ENCODE measurements around the gene SRGAP1.
"Not testable (repeated sequence)": the region's sequence is repeated elsewhere in the genome, so short reads cannot be mapped to it uniquely, and the experiment has no call there.

Gene SRGAP1

DNA sequence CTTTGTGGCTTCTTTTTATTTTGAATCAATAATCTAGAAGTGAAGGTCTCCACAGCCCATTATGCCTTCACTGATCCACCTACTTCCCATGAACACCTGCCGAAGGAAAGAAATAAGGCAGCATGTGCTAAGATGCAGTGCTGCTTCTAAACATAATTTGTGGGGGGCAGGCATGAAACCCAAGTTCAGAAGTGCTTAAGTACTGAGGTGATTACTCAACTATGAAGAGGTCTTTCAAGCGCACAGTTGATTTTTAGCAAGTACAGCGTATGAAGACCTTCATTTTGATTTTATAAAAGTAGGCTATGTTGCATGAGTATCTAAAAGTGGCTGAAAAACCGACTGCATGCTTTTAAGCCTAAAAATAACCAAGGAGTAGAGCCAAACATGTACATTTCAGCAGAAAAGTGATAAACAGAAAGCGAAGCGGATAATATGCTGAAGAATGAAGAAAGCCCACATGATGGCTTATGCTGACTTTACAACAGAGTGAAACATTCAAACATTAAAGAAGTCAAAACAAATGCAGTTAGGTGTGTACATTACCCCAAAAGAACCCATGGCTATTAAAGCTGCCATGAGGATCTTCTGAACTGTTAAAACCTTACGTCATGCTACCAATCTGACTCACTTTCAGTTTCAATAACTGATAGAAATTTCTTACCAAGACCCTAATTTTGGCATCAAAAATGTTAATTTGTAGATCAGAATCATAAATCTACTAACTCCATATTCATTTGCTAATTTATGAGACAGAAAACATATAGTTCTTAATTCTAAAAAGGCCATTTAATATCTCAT lies 348.3 kb downstream of the SRGAP1 start:
- no peaks in the 10 kb centered on the region for H3K27me3 Mint-ChIP-seq
- H3K4me1 Mint-ChIP-seq, result peaks cover 15% of the 10 kb centered on the region
- H3K27ac Mint-ChIP-seq, result no peak overlapping the region
- H3K4me3 Mint-ChIP-seq, result no peak overlapping the region
- DNase-seq, result no peak
- peak; percentile 49 for ATAC-seq
- H3K9me3 Mint-ChIP-seq, result no peaks in the 10 kb centered on the region

DNA sequence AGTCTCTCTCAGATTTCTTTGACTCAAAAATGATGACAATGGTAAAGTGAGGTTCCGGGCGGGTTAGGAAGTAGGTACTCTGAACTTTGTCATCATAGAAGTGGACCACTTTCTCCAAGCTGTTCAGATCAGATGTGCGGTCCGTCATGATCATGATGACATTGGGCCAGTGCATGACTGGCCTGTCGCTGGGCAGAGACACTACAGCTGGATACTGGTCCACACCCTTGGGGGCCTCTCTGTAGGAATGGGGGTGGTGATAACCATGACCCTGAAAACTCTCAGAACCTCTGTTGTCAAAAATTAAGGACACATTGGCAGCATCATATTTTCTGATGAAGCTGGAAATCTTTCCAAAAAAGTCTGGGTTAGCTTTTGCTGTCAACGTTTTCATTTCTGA lies 349.4 kb downstream of the SRGAP1 start:
- peak overlapping the region in 1 of 2 donors; percentile 51 for H3K27ac Mint-ChIP-seq
- no peaks in the 10 kb centered on the region for H3K9me3 Mint-ChIP-seq
- no peak overlapping the region for H3K4me3 Mint-ChIP-seq
- ATAC-seq (no peak), DNase-seq (no peak)
- H3K4me1 Mint-ChIP-seq, result peaks cover 15% of the 10 kb centered on the region
- no peaks in the 10 kb centered on the region for H3K27me3 Mint-ChIP-seq

DNA sequence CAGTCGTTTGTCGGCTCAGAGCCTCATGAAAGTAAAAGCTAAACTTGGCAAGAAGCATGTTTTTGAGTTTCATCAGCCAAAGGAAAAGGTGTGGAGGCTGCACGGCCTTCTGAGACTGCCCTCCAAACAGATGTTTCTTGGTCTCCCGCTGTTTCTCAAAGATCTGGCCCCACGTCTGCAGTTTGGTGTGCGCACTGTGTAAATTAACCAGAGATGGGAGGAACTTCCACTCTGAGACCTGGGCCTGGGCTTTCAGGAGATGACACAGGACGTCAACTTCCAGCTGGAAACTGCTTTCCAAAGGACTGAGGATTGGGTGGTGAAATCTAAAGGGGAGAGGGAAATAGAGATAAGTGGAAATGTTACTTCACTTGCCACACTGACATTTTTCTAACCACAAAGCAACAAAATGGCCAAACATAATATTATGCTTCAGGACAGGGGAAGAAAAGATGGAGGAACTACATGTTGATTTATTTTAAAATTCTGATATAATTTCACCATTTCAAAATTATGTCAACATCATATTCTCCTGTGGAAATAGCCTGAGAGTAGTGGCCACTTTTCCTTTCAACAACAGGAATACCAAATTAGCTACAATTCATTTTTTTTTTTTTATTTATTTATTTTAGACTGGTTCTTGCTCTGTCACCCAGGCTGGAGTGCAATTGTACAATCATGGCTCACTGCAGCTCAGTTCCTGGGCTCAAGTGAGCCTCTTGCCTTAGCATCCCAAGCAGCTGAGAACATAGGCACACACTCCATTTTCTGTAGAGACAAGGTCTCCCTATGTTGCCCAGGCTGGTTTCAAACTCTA lies 350.0 kb downstream of the SRGAP1 start:
- no peaks in the 10 kb centered on the region for H3K27me3 Mint-ChIP-seq

DNA sequence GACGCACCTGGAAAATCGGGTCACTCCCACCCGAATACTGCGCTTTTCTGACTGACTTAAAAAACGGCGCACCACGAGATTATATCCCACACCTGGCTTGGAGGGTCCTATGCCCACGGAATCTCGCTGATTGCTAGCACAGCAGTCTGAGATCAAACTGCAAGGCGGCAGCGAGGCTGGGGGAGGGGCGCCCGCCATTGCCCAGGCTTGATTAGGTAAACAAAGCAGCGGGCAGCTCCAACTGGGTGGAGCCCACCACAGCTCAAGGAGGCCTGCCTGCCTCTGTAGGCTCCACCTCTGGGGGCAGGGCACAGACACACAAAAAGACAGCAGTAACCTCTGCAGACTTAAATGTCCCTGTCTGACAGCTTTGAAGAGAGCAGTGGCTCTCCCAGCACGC lies 351.3 kb downstream of the SRGAP1 start:
- H3K27ac Mint-ChIP-seq, H3K4me3 Mint-ChIP-seq, H3K9me3 Mint-ChIP-seq, ATAC-seq, H3K27me3 Mint-ChIP-seq, DNase-seq: not testable (repeated sequence)
- peaks cover 15% of the 10 kb centered on the region for H3K4me1 Mint-ChIP-seq

More for the DNA sequence above, 350.0 kb downstream of the SRGAP1 start:
- ATAC-seq (no peak), DNase-seq (no peak)
- Mint-ChIP-seq H3K4me1 (peaks cover 15% of the 10 kb centered on the region), H3K4me3 (no peak overlapping the region), H3K27ac (peak overlapping the region in 1 of 2 donors; percentile 51), H3K9me3 (no peaks in the 10 kb centered on the region)

DNA sequence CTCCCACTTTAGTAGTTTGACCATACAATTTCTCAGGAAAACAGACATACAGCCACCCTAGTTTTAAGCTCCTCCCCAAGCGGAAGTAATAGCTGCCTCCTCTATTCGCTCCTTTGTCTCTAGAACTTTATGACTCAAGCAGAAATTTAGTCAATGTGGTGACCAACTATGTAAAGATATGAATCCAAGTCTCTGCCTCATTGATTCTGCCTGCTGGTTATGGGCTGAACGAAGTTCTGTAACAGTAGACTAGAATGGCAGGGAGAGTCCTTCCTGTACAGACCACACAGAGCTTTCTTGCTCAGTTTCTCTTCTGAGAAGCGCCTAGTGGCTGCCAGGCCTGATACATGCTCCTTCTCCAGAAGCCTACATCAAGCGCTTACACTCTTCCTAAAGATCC lies 358.5 kb downstream of the SRGAP1 start:
- Mint-ChIP-seq H3K4me3 (no peak overlapping the region), H3K9me3 (no peaks in the 10 kb centered on the region), H3K4me1 (no peaks in the 10 kb centered on the region), H3K27me3 (no peaks in the 10 kb centered on the region), H3K27ac (no peak overlapping the region)
- ATAC-seq, result no peak
- DNase-seq, result no peak

DNA sequence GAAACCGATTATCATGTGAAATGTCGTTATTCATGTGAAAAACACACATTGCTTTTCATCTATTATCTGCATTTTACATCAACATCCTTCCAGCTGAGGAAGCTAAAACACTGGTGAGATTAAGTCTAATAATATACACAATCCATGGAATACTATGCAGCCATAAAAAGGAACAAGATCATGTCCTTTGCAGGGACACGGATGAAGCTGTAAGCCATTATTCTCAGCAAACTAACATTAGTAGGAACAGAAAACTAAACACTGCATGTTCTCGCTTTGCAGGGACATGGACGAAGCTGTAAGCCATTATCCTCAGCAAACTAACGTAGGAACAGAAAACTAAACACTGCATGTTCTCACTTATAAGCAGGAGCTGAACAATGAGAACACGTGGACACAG lies 359.3 kb downstream of the SRGAP1 start:
- H3K27me3 Mint-ChIP-seq, result no peaks in the 10 kb centered on the region
- no peak overlapping the region for H3K4me3 Mint-ChIP-seq
- no peak overlapping the region for H3K27ac Mint-ChIP-seq
- H3K4me1 Mint-ChIP-seq, result no peaks in the 10 kb centered on the region
- no peak for DNase-seq
- H3K9me3 Mint-ChIP-seq, result no peaks in the 10 kb centered on the region
- ATAC-seq, result no peak

DNA sequence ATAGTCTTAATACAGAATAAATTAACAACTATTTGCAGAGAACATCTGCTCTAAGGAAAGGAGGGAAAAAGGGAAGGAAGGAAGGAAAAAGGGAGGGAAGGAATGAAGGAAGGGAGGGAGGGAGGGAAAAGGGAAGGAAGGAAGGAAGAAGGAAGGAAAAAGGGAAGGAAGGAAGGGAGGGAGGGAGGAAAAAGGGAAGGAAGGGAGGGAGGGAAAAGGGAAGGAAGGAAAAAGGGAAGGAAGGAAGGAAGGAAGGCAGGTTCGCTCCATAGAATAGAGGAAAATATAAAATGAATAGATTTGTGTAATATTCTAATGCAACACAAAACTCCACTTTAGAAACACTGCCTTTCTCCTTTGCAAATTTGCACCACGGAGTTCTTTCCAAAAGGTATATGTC lies 361.0 kb downstream of the SRGAP1 start:
- Mint-ChIP-seq H3K4me3 (no peak overlapping the region), H3K27me3 (no peaks in the 10 kb centered on the region), H3K27ac (no peak overlapping the region), H3K4me1 (no peaks in the 10 kb centered on the region), H3K9me3 (no peaks in the 10 kb centered on the region)
- DNase-seq (no peak), ATAC-seq (no peak)

DNA sequence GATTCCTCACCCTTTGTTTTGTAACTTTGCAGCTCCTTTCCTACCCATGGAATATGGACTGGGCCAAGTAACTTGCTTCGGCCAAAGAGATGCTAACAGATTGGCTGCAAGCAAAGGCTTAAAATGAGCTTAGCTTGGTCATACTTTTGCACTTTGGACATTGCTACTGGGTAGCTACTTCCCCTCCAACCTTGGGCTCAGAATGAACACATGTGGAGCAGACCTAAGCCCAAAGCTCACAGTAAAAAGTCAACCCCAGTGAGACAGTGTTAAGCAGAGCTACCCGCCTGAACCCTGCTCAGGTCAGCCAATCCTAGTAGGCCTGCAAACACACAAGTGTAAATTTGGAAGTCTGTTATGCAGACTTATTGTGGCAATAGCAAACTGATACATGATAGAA lies 363.0 kb downstream of the SRGAP1 start:
- DNase-seq, result no peak
- no peak for ATAC-seq
- Mint-ChIP-seq H3K27ac (no peak overlapping the region), H3K4me1 (no peaks in the 10 kb centered on the region), H3K9me3 (no peaks in the 10 kb centered on the region), H3K27me3 (no peaks in the 10 kb centered on the region), H3K4me3 (no peak overlapping the region)

Measured in stimulated activated naive CD8-positive, alpha-beta T cell treated with anti-CD3 and anti-CD28 coated beads, Interleukin-15, amount 100 ng/mL, for 72 hours (primary cell).